IPS-15b (cell line): Measurements from ENCODE around the gene RCN2.

Source experiments
- H3K27me3 ChIP-seq: one replicate; pipeline ENCODE4 v1.6.1; 2013; ENCODE audit warnings: low read length; ENCODE audit not compliant: control insufficient read depth, insufficient read depth
- H3K36me3 ChIP-seq: one replicate; pipeline ENCODE4 v1.6.1; 2013; ENCODE audit warnings: low read length; ENCODE audit not compliant: control insufficient read depth, insufficient read depth
- H3K4me1 ChIP-seq: one replicate; pipeline ENCODE4 v1.6.1; 2013; ENCODE audit warnings: mild to moderate bottlenecking, low read length; ENCODE audit not compliant: control insufficient read depth, insufficient read depth
- H3K4me3 ChIP-seq: one replicate; pipeline ENCODE4 v1.5.1; 2013; ENCODE audit warnings: low read depth, low read length
- H3K9ac ChIP-seq: one replicate; pipeline ENCODE4 v1.6.1; 2013; ENCODE audit warnings: low read depth, mild to moderate bottlenecking, low read length
- H3K9me3 ChIP-seq: one replicate; pipeline ENCODE4 v1.6.1; 2013; ENCODE audit warnings: mild to moderate bottlenecking, low read length; ENCODE audit not compliant: control insufficient read depth, insufficient read depth

The RCN2 gene

DNA sequence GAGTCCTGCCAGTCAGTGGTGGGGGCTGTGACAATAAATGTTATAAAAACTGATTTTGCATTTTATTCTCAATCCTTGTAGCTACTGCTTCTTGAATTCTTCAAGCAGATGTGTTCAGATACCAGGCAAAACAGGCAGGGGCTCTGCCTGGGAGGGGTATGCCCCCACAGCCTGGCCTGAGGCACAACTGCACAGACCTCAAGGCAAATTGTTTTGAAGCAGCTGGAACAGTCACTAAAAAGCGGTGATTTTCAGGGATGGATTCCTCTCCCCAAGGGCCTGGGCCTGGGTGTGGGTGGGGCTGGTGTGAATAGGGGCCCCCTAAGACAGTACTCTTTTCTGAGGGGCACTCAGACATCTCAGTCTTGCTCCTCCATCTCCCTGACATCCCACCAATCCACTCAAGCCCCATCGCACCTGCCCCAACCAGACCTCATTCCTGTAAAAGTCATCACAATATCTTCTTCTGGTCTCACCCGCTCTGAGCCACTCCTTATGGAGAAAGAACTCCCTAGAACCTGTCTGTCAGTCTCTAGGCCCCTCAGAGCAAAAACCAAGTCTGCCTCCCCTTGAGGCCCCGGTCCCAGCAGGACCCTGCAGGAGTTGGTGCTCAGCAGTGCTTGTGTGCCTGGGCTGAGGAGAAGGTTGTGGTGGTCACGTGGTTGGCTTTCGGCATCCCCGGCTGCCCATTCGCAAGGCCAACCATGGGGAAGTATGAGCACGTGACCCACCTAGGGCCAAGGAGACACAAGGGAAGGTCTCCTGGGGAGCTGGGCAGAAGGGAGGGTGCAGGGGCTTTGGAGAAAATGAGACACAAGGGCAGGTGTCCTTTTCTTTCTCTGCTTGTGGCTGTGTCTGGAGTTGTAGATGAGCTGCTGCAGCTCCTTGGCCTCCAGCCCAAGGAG is 60.4 kb downstream of the RCN2 start:
- Histone ChIP-seq H3K9ac (no peak overlapping the region), H3K36me3 (no peaks in the 10 kb centered on the region), H3K27me3 (no peaks in the 10 kb centered on the region), H3K4me3 (no peak overlapping the region), H3K4me1 (no peaks in the 10 kb centered on the region), H3K9me3 (no peaks in the 10 kb centered on the region)

DNA sequence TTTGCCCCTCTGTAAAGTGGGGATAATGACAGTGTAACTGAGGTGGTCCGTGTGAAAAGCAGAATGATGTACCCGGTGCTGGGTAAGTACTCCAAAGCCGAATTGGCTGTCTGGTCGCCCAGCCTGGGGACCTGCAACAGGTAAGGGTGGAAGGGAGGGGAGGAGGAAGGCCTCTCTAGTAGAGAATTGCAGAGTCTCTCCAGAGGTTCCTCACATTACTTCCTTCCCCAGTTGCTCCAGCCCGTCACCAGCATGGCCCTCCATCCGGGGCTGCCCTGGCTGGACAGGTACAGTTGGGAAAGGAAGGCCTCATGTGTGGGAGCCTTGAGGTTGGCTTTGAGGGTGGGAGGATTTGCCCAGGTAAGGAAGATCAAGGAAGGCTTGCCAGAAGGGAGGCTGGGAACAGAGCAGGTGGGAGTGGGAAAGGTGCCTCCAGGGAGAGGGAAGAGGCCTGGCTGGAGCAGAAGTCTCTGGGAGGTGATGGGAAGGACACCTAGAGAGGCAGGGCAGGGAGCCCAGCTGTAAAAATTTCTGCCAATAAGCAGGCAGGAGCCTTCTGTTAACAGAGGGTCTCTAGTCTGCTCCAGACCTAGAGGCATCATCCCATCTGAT is 61.7 kb downstream of the RCN2 start:
- Histone ChIP-seq H3K27me3 (no peaks in the 10 kb centered on the region), H3K4me3 (no peak overlapping the region), H3K9ac (no peak overlapping the region), H3K4me1 (no peaks in the 10 kb centered on the region), H3K9me3 (no peaks in the 10 kb centered on the region), H3K36me3 (no peaks in the 10 kb centered on the region)

GRCh38 chr15:76994001-76994400 is 62.5 kb downstream of the RCN2 start:
- Histone ChIP-seq H3K4me3 (no peak overlapping the region), H3K9me3 (no peaks in the 10 kb centered on the region), H3K36me3 (no peaks in the 10 kb centered on the region), H3K9ac (no peak overlapping the region), H3K27me3 (no peaks in the 10 kb centered on the region), H3K4me1 (no peaks in the 10 kb centered on the region)

DNA sequence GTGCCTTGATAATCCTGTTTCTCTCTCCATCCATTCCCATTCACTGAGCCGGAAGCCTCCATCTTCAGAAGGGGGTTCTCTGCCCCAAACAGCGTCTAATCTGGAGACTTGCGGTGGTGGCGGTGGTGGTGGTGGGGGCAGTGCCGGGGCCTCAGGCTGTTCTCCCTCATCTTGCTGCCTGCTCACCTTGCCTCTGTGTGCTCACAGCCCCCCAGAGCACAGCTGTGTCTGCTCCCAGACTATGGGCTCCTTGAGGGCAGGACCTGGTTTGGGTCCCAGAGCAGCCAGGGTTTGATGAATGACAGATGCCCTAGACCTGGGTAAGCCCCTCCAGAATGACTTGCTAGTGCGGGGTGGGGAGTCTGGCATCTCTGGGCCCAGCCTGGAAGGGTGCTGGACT is 62.9 kb downstream of the RCN2 start:
- H3K36me3 ChIP-seq, result no peaks in the 10 kb centered on the region
- H3K4me3 ChIP-seq, result no peak overlapping the region
- H3K9ac ChIP-seq, result no peak overlapping the region
- no peaks in the 10 kb centered on the region for H3K27me3 ChIP-seq
- H3K9me3 ChIP-seq, result no peaks in the 10 kb centered on the region
- H3K4me1 ChIP-seq, result no peaks in the 10 kb centered on the region

GRCh38 chr15:76994971-76995945 is 63.7 kb downstream of the RCN2 start, which contains the start of gene PSTPIP1:
PSTPIP1 (plus strand) TSS chr15:76995126; CDS start chr15:76995574, 448 bp downstream.
- H3K36me3 ChIP-seq, result no peaks in the 10 kb centered on the region
- H3K4me3 ChIP-seq, result no peak within 1 kb of the TSS
- H3K9ac ChIP-seq, result no peak within 1 kb of the TSS
- no peaks in the 10 kb centered on the region for H3K4me1 ChIP-seq
- H3K27me3 ChIP-seq, result no peaks in the 10 kb centered on the region
- H3K9me3 ChIP-seq, result no peaks in the 10 kb centered on the region

- Histone ChIP-seq H3K9ac (no peak overlapping the region), H3K4me1 (no peaks in the 10 kb centered on the region)
Measured at GRCh38 chr15:76996076-76996525, 64.6 kb downstream of the RCN2 start.

GRCh38 chr15:76996526-76997401 is 65.2 kb downstream of the RCN2 start:
- H3K36me3 ChIP-seq, result no peaks in the 10 kb centered on the region
- H3K27me3 ChIP-seq, result no peaks in the 10 kb centered on the region
- no peak overlapping the region for H3K9ac ChIP-seq
- H3K4me1 ChIP-seq, result no peaks in the 10 kb centered on the region
- no peaks in the 10 kb centered on the region for H3K9me3 ChIP-seq
- no peak overlapping the region for H3K4me3 ChIP-seq

More at GRCh38 chr15:76996076-76996525, 64.6 kb downstream of the RCN2 start:
- H3K27me3 ChIP-seq, result no peaks in the 10 kb centered on the region
- H3K9me3 ChIP-seq, result no peaks in the 10 kb centered on the region
- no peak overlapping the region for H3K4me3 ChIP-seq
- H3K36me3 ChIP-seq, result no peaks in the 10 kb centered on the region

- H3K4me3 ChIP-seq, result no peak overlapping the region
- no peaks in the 10 kb centered on the region for H3K27me3 ChIP-seq
- no peak overlapping the region for H3K9ac ChIP-seq
- H3K4me1 ChIP-seq, result no peaks in the 10 kb centered on the region
- no peaks in the 10 kb centered on the region for H3K36me3 ChIP-seq
- H3K9me3 ChIP-seq, result no peaks in the 10 kb centered on the region
Measured at GRCh38 chr15:76998663-76999285, 67.2 kb downstream of the RCN2 start.

DNA sequence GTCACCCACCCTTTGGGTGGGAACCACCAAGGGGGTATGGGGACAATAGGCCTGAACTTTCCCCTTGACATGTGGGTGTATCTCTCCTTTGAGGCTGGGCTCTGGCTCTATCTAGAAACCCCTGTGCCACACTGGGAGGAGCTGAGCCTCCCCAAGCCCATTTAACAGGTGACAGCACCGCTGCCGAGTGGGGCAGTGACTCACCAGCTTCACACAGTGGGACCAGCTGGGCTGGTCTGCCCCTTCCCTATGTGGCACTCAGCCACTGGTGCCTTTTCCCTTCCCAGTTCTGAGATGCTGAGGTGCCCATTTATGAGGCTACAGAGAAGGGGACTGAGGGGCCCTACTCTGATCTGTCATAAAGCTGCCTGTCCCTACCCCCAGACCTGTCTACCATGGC is 68.4 kb downstream of the RCN2 start:
- H3K9ac ChIP-seq, result no peak overlapping the region

DNA sequence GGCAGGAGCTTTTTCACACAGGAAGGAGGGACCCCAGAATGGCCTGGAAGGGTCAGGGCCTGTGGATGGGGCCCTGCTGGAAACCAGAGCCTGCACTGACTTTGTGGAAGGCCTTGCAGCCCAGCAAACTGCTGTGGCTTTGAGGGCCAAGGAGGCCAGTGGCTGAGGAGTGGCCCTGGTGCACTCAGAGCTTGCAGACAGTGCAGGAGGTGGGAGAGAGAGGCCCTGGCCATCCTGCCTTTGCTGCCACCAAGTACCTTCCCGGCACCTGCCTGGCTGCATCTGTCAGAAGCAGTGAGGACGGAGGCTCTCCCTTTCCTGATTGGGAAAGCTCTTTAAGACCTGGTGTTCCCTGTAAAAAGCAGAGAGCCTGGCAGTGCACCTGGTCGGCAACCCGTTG is 69.8 kb downstream of the RCN2 start:
- Histone ChIP-seq H3K9me3 (no peaks in the 10 kb centered on the region), H3K4me1 (no peaks in the 10 kb centered on the region), H3K27me3 (no peaks in the 10 kb centered on the region), H3K36me3 (no peaks in the 10 kb centered on the region), H3K9ac (no peak overlapping the region), H3K4me3 (no peak overlapping the region)

More for the DNA sequence above, 68.4 kb downstream of the RCN2 start:
- Histone ChIP-seq H3K27me3 (no peaks in the 10 kb centered on the region), H3K4me1 (no peaks in the 10 kb centered on the region), H3K4me3 (no peak overlapping the region), H3K9me3 (no peaks in the 10 kb centered on the region), H3K36me3 (no peaks in the 10 kb centered on the region)
